H1 (cell line): ENCODE results near the gene AVP. TPM values are rescaled to one million over a fixed set of nuclear protein-coding genes. Genes with fewer than 3 reads are reported as not detected.

Experiments used
- BRCA1 ChIP-seq: IDR thresholded peaks from 2 replicates; pipeline ENCODE4 v1.6.1; 2012; ENCODE audit warnings: low read depth, low read length, improper control_type of control experiment
- CEBPB ChIP-seq: IDR thresholded peaks from 2 replicates; pipeline ENCODE4 v1.6.1; 2012; ENCODE audit warnings: low read depth, low read length
- CHD7 ChIP-seq: fragments of 300-600 bp; sonication (generic); IDR thresholded peaks from 2 replicates; pipeline ENCODE4 v1.7.1; 2012; ENCODE audit warnings: low read length, moderate library complexity, mild to moderate bottlenecking, inconsistent platforms; ENCODE audit not compliant: insufficient replicate concordance
- CTCF ChIP-seq, 3 experiments: IDR thresholded peaks; 1 replicate in 2 of 3; 2 replicates in 1 of 3; pipeline versions ENCODE4 v1.5.1 to v1.6.1; 2011; ENCODE audit warnings: low read length in 3 of 3, mild to moderate bottlenecking in 3 of 3, inconsistent platforms in 2 of 3, low read depth in 1 of 3, moderate library complexity in 1 of 3; ENCODE audit not compliant: insufficient read depth in 1 of 3; ENCODE audit errors: control extremely low read depth in 1 of 3
- EZH2 ChIP-seq: fragments of 200-600 bp; sonication (generic); IDR thresholded peaks from 2 replicates; pipeline ENCODE4 v1.7.1; 2012; ENCODE audit warnings: low read depth, mild to moderate bottlenecking, moderate library complexity, low read length, inconsistent platforms; ENCODE audit not compliant: severe bottlenecking
- HDAC6 ChIP-seq: IDR thresholded peaks from one replicate; pipeline ENCODE4 v1.7.1; 2012; ENCODE audit warnings: low read depth, mild to moderate bottlenecking, inconsistent platforms, low read length, moderate library complexity
- NANOG ChIP-seq: IDR thresholded peaks from 2 replicates; pipeline ENCODE4 v1.6.1; 2011; ENCODE audit warnings: low read length, low read depth, mild to moderate bottlenecking, inconsistent platforms; ENCODE audit not compliant: insufficient read depth, poor library complexity, severe bottlenecking
- RBBP5 ChIP-seq: IDR thresholded peaks from 2 replicates; pipeline ENCODE4 v1.7.1; 2012; ENCODE audit warnings: low read depth, mild to moderate bottlenecking, inconsistent platforms, low read length, moderate library complexity, borderline replicate concordance
- polyA plus RNA-seq, 7 experiments: library from polyadenylated mRNA; depleted of rRNA in 3 of 7; stranded (reverse) in 5 of 7; unstranded in 2 of 7; fragments of >200 nt in 5 of 7; fragments of 200-250 nt in 2 of 7; gene quantifications; 1 replicate in 5 of 7; 2 replicates in 1 of 7; 4 replicates in 1 of 7; pipeline versions ENCODE4 v1.2.1 to v1.2.3, GENCODE V29; 2011 to 2013; ENCODE audit warnings: missing spikeins in 2 of 7, mixed read lengths in 2 of 7
- total RNA-seq: library from RNA; stranded (reverse); fragmentation: NEBNext Ultra II Directional; extraction: Animal tissue kit (Norgen Biotek cat#: 25700); gene quantifications from 2 replicates; pipeline ENCODE4 v1.2.1, GENCODE V29; 2021

AVP gene
- total and polyA plus RNA-seq, 2 of the 8 experiments (the other 6 are each of a cell fraction or from before 2014, with no cell fraction given), result 0.18 TPM; not detected in 1

GRCh38 chr20:3130051-3130600 is 45.6 kb upstream of the AVP start (continued):
- TF ChIP-seq CHD7 (no peak), CEBPB (no peak), EZH2 (no peak), BRCA1 (no peak), HDAC6 (no peak), RBBP5 (no peak), CTCF (IDR thresholded peaks at IDR 0.05; ENCODE audit: control extremely low read depth in 1 of 3, insufficient read depth in 1 of 3, low read depth in 1 of 3, low read length in 3 of 3) (no peak), NANOG (no peak)
